Islet precursor cell (in vitro differentiated cells): ENCODE data around the gene CKS2.

Experiments used
- DNase-seq: peaks from one replicate; pipeline ENCODE4 v3.0.0-alpha.2; 2018

CKS2 gene

DNA sequence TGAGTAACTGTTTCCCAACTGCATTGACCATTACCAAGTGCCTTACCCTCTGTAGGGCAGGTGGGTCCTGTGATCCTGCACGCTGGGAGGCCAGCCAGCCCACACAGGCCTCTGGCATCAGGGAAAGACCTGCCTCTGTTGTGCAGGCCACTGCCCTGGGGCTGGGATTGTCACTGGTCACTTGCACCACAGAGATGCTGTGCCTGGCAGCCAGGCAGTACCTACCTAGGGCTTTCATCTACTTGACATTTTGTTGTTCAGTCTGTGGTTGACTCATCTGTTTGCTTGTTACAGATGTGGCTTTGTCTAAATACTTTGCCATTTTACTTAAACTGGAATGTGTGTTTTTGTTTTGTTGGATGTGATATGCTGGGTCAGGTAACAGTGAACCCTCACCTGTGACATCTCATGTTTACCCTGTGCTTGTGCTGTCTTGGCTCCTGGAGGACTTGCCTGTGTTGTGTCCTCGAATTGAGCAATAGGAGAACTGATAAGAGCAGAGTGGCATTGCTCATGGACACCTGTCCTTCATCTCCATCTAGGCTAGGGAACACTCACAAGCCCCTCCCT, 40.1 kb downstream of the CKS2 start:
- peak; percentile 44 for DNase-seq

DNA sequence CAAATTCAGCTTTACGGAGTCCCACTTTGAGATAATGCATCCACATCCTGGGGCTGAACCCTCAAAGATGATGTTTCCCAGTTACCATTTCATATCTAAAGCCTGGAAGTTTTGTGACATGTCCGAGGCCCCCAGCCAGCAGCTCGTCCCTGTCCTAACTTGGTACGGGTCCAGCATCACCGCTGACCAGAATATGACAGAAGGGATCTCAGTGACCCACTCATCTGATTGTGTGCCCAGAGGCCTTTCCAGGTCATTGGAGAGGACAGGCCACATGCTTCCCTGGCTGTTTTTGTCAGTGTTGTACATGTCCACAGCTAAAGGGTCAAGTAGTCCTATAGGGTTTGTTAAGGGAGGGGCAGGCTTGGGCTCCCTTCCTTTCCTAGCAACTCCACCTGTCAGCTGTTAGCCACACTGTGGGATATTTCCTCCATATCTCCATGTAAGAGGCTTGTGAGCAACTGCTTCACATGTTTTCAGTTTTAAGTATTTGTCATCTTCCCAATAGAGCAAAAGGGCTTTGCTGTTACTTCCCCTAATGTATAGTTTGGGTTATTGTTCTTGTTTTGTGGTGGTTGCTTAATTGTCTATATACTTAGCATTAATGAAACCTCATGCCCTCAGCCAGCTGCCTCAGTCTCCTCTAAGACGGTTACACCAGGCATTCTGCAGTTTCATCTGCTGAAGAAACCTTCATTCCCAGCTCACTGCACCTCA, 40.7 kb downstream of the CKS2 start:
- DNase-seq: peak; percentile 14

- peak; percentile 22 for DNase-seq
These were observed 41.5 kb downstream of the CKS2 start for GRCh38 chr9:89352451-89352850.

- DNase-seq: peak; percentile 46
These were observed 42.1 kb downstream of the CKS2 start for GRCh38 chr9:89352874-89353649.

- peak; percentile 57 for DNase-seq
These were observed 43.0 kb downstream of the CKS2 start for GRCh38 chr9:89353989-89354388.

GRCh38 chr9:89354471-89354870, 43.5 kb downstream of the CKS2 start:
- peak; percentile 18 for DNase-seq

DNA sequence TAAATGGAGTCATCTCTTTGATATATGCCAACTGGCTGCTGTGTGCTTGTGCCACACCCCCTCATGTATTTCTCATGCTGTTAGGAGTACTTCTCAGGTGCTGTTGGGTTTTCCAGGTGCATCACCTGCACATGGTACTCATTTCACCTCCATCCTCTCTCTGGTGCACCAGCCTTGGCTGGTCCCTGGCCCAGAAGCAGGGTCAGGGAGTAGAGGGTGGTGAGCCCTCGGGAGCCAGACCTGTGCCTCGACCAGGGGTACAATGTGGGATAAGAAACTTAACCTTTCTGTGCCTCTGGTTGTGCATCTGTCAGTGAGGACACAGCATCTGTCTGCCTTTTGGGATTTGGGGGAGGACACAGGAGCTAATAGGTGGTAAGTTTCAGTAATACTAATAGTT, 45.8 kb downstream of the CKS2 start:
- peak; percentile 35 for DNase-seq

DNA sequence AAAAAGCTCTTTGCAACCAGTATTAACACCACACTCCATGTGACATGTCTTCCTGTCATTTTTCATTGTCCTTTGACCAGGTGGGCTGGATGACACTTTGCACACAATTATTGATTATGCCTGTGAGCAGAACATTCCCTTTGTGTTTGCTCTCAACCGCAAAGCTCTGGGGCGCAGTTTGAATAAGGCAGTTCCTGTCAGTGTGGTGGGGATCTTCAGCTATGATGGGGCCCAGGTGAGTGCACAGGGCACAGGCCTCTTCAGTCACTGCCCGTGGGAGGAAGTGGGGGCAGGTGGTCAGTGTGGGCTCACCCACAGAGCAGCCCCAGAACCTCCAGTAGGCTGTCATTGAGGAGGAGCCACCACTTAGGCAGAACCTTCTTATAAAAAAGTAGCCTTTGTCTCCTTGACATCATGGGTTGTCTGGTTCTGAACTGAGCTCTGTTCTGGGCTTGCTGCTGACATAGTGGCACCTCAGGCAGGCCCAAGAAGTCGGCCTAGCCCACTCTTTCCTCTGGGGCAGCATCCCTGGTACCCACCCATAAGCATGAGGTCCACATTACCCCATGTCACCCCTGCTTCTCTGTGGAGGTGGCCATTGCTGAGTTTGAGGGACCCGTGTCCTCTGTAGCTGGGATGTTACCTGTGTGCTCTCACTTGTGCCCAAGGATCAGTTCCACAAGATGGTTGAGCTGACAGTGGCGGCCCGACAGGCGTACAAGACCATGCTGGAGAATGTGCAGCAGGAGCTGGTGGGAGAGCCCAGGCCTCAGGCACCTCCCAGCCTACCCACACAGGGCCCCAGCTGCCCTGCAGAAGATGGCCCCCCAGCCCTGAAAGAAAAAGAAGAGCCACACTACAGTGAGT, 46.6 kb downstream of the CKS2 start:
- DNase-seq: peak; percentile 43

DNA sequence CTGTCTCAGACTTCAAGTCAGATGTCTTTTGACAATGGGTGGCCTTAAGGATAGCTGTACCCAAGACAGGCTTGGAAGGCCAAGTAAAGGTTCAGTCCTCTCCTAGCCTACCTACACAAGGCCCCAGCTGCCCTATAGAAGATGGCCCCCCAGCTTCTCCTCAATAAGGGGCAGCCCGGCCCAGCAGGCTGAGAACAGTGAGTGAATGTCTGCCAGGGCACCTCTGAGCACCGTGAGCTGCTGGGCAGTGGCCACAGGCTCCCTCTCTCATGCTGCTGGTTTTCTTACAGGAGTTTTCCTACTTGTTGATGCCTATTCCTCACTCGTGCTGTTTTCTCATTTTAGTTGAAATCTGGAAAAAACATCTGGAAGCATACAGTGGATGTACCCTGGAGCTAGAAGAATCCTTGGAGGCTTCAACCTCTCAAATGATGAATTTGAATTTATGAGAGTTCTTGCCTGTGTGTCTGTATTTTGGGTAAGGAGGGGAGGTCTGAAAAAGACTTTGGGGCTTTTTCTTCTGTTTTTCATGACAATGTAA, 47.5 kb downstream of the CKS2 start:
- DNase-seq: no peak

DNA sequence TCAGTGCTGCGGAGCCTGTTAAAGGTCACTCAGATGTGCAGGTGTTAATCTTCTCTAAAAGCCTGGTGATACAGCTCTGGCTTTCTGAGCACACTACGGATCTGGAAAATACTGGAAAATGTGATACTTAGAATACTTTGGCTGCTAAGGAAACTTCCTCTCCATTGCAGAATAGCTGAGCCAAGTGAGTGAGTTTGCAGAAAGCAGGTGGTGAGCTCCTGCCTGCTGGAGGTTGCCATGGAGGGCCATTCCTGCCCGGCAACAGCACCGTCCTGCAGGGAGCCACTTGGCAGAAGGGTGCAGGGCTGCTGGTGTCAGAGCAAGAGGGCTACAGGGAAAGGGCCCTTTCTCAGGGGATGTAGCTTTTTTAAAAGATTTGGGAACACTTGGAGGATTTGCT, 48.0 kb downstream of the CKS2 start:
- peak; percentile 52 for DNase-seq

DNA sequence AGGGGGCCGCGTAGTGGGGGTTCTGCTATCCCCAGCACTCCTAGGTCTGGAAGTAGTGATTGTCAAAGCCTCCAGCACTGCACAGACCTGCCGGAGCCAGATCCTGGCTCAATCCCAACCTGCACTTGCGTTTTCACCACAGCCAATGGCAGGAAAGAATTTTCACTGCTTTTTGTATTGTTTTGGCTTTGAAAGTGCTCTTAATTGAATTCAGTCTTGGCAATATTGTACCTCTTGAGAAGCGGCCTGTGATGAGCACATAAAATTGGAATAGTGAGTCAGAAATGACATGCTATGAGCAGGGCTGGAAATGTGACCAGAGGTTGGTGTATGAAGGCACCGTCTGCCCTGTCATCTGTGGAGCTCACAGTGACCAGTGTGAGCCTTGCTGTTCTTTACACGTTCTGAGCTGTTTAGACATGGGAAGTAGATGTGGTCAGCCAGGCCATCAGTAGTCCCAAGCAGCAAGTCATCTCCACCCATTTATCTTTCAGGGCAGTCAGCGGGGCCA, 48.8 kb downstream of the CKS2 start:
- peak; percentile 21 for DNase-seq

- DNase-seq: peak; percentile 26
These were observed 49.5 kb downstream of the CKS2 start for GRCh38 chr9:89360465-89360864.

DNA sequence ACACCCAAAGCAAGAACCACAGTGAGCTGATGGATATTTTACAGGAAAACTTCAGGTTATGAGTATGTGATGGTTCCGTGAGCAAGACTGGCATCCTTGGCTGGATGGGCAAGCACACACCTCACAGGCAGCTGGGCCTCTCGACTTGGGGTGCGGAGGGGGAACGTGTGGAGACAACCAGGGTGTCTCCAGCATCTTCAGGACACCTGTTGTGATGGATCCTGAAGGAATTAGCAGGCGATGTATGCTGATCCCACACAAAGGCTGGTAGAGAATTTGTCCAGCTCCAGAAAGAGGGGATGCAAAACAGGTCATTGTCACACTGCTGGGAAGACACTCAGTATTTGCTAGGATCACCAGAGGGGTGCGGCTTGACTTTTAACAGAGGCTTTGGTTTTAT, 50.0 kb downstream of the CKS2 start:
- DNase-seq: peak; percentile 11

GRCh38 chr9:89361816-89362646, 51.0 kb downstream of the CKS2 start:
- DNase-seq: peak; percentile 48

DNA sequence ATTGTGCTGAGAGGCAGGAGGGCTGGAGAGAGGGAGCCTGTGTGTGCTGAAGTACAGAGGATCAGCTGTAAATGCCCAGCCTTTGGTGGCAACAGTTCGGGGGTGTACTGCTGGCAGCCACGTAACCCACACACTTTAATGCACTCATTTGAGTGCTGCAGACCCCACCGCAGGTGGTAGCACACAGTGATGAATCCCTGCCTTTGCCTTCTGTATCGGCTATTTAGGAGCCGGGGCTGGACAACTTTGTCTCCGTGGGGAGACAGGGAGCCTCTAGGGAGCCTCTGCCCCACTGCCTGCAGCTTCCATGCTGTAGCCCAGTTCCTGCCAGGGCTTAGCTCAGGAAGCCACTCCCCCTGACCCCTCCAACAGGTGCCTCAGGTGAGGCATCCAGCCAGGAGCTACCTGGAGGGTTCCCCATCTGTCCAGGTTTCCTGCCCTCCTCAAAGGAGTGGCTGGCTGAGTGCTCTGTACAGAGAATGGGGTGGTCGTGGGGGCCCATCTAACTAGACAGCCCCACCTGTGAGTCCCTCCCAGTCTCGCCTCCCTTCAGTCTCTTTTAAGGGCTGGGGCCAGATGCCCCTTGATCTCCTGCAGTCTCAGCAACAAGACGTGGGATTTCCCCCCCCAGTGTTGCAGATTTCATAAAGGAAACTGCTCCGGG, 51.8 kb downstream of the CKS2 start:
- peak; percentile 45 for DNase-seq

DNA sequence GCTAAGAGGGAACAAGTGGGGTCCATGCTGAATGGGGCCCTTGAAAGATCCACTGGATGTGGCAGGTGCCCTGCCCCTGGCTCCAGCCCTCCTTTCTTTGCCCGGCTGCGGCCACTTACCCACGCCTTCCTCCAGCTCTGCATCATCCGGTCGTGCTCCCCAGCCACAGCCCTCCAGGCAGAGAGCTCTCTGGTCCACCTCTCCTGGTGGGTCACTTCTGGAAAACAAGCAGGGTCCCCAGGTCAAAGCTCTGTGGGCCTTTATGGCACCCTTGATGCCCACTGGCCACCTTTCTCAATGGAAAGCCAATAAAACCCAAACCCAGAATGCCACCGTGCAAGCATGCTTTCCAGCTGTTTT, 52.3 kb downstream of the CKS2 start:
- no peak for DNase-seq

GRCh38 chr9:89363921-89364665, 53.1 kb downstream of the CKS2 start:
- no peak for DNase-seq

- no peak for DNase-seq
These were observed 53.9 kb downstream of the CKS2 start for GRCh38 chr9:89364666-89365531.

- no peak for DNase-seq
These were observed 54.5 kb downstream of the CKS2 start for GRCh38 chr9:89365532-89365912.
